Measurements from ENCODE around the gene CFAP74. TPM values are rescaled to one million over a fixed set of nuclear protein-coding genes. Genes with fewer than 3 reads are reported as not detected.
"Not testable (repeated sequence)": the region's sequence is repeated elsewhere in the genome, so short reads cannot be mapped to it uniquely, and the experiment has no call there.

The CFAP74 gene
- total RNA-seq, 1 experiment from 2014 or later, result not detected

GRCh38 chr1:1982379-1983232 is 21.0 kb downstream of the CFAP74 start:
- no peak overlapping the region for H3K4me3 Mint-ChIP-seq (ENCODE audit: low read depth, unreplicated experiment)
- peaks cover 13% of the 10 kb centered on the region for H3K27me3 Mint-ChIP-seq (ENCODE audit: unreplicated experiment)
- no peaks in the 10 kb centered on the region for H3K9me3 Mint-ChIP-seq (ENCODE audit: low read depth, unreplicated experiment)
- TF ChIP-seq CTCF (IDR thresholded peaks at IDR 0.05; ENCODE audit: unreplicated experiment), result no peak
- no TSS peak for BruUV-seq (replicated peaks)
- no peak overlapping the region for H3K27ac Mint-ChIP-seq (ENCODE audit: unreplicated experiment)
- intact Hi-C loops (cut with micrococcal nuclease; ENCODE audit: unreplicated experiment), result no loop called here
- CTCF ChIA-PET, result no interaction called here
- DNase-seq, result no peak
- no peaks in the 10 kb centered on the region for H3K4me1 Mint-ChIP-seq (ENCODE audit: low read depth, unreplicated experiment)
- H3K36me3 Mint-ChIP-seq (ENCODE audit: insufficient read depth, unreplicated experiment), result peaks cover 8% of the 10 kb centered on the region

DNA sequence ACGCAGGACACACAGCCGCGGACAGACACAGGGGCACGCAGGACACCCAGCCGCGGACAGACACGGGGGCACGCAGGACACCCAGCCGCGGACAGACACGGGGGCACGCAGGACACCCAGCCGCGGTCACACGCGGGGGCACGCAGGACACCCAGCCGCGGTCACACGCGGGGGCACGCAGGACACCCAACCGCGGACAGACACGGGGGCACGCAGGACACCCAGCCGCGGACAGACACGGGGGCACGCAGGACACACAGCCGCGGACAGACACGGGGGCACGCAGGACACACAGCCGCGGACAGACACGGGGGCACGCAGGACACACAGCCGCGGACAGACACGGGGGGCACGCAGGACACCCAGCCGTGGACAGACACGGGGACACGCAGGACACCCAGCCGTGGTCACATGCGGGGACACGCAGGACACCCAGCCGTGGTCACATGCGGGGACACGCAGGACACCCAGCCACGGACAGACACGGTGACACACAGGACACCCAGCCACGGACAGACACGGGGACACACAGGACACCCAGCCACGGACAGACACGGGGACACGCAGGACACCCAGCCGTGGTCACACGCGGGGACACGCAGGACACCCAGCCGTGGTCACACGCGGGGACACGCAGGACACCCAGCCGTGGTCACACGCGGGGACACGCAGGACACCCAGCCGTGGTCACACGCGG is 21.8 kb downstream of the CFAP74 start:
- H3K4me1 Mint-ChIP-seq (ENCODE audit: low read depth, unreplicated experiment); DNase-seq; BruUV-seq (replicated peaks); H3K27ac Mint-ChIP-seq (ENCODE audit: unreplicated experiment); intact Hi-C loops (cut with micrococcal nuclease; ENCODE audit: unreplicated experiment); H3K9me3 Mint-ChIP-seq (ENCODE audit: low read depth, unreplicated experiment); H3K4me3 Mint-ChIP-seq (ENCODE audit: low read depth, unreplicated experiment); CTCF ChIA-PET; H3K36me3 Mint-ChIP-seq (ENCODE audit: insufficient read depth, unreplicated experiment): not testable (repeated sequence)
- peaks cover 16% of the 10 kb centered on the region for H3K27me3 Mint-ChIP-seq (ENCODE audit: unreplicated experiment)

DNA sequence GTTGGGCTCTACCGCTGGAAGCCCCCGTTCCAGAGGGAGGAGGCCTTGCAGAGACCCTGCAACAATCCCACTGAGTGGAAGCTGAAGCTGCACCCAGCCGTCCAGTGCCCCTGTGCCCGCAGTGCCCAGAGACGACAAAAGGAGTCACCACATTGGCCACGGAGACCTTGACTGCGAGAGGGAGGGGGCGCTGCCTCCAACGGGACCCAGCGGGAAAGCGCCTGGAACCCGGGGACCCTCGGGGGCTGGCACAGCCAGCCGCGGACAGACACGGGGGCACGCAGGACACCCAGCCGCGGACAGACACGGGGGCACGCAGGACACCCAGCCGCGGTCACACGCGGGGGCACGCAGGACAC is 22.5 kb downstream of the CFAP74 start:
- CTCF ChIA-PET, result no interaction called here
- Mint-ChIP-seq H3K4me1 (ENCODE audit: low read depth, unreplicated experiment) (no peaks in the 10 kb centered on the region), H3K4me3 (ENCODE audit: low read depth, unreplicated experiment) (no peak overlapping the region), H3K9me3 (ENCODE audit: low read depth, unreplicated experiment) (no peaks in the 10 kb centered on the region), H3K36me3 (ENCODE audit: insufficient read depth, unreplicated experiment) (peaks cover 8% of the 10 kb centered on the region), H3K27me3 (ENCODE audit: unreplicated experiment) (peaks cover 16% of the 10 kb centered on the region), H3K27ac (ENCODE audit: unreplicated experiment) (no peak overlapping the region)
- BruUV-seq (replicated peaks), result no TSS peak
- DNase-seq, result no peak
- TF ChIP-seq CTCF (IDR thresholded peaks at IDR 0.05; ENCODE audit: unreplicated experiment), result no peak
- intact Hi-C loops (cut with micrococcal nuclease; ENCODE audit: unreplicated experiment), result no loop called here

GRCh38 chr1:1980467-1981141 is 23.0 kb downstream of the CFAP74 start:
- CTCF ChIA-PET, result no interaction called here
- DNase-seq, result no peak
- Mint-ChIP-seq H3K36me3 (ENCODE audit: insufficient read depth, unreplicated experiment) (peaks cover 8% of the 10 kb centered on the region), H3K27ac (ENCODE audit: unreplicated experiment) (no peak overlapping the region), H3K9me3 (ENCODE audit: low read depth, unreplicated experiment) (no peaks in the 10 kb centered on the region), H3K4me3 (ENCODE audit: low read depth, unreplicated experiment) (no peak overlapping the region), H3K27me3 (ENCODE audit: unreplicated experiment) (peaks cover 18% of the 10 kb centered on the region), H3K4me1 (ENCODE audit: low read depth, unreplicated experiment) (no peaks in the 10 kb centered on the region)
- intact Hi-C loops (cut with micrococcal nuclease; ENCODE audit: unreplicated experiment), result no loop called here
- TF ChIP-seq CTCF (IDR thresholded peaks at IDR 0.05; ENCODE audit: unreplicated experiment), result no peak
- BruUV-seq (replicated peaks), result no TSS peak

Measured in Calu3 (cell line).